Stimulated activated CD4-positive, alpha-beta T cell treated with anti-CD3 and anti-CD28 coated beads, Interleukin-2, amount 100 ng/mL, for 24 hours (primary cell): ENCODE results near the gene TPRA1.

Experiments used
- DNase-seq, 2 donors: peaks; one replicate each; pipeline ENCODE4 v3.0.0-alpha.2; 2020

Gene TPRA1

DNA sequence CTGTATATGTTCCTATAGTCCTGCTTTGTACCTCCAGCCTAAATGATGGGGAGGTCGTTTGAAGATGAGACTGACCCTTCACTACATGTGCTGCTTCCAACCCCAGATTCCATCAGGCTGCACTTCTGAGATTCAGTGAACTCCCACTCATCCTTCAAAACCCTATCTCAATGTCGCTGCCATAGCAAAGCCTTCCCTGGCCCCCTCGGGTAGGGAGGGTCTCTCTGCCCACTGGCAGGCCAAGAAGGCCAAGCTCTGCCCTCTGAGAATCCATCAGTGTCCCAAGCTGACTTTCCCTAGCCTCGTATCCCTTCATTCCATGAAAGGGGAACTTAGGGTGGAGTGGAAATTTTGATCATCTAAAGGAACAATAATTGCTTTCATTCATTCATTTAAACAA lies 35.4 kb downstream of the TPRA1 start:
- no peak for DNase-seq

DNA sequence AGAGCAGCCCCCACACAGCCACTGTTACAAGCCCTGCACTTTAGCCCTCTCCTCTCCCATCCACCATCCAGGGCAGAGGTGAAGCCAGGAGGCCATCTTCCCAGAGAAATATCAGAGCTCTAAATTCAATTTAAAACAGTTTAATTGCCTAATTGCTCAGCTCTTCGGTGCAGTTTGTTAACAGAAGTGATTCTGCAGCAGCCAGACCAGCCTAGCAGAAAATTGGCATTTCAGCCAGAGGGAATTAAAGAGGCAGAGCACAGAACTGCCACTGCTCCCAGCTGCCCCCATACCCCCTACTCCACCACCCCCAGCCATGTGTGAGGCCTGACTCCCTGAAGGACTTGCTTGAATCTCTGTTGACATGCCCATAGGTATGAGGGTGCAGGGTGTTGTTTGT lies 38.5 kb downstream of the TPRA1 start:
- no peak for DNase-seq

DNA sequence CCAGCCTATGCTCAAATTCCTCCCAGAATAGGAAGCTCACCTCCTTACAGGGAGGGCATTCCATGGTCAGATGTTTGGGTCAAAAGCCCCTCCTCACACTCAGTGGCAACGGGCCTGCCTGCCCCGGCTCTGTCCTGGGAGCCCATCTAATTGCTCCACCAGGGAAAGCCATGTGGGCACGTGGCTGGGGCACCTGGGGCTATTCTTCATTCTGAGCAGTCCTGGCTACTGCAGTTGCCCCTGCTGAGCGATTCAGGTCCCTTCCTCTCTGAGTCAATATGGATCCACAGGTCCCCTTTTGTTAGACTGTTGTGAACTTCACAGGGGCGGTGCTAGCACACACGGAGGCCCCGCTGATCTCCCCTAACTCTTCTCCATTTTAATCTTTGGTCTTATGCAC lies 39.4 kb downstream of the TPRA1 start:
- no peak for DNase-seq

DNA sequence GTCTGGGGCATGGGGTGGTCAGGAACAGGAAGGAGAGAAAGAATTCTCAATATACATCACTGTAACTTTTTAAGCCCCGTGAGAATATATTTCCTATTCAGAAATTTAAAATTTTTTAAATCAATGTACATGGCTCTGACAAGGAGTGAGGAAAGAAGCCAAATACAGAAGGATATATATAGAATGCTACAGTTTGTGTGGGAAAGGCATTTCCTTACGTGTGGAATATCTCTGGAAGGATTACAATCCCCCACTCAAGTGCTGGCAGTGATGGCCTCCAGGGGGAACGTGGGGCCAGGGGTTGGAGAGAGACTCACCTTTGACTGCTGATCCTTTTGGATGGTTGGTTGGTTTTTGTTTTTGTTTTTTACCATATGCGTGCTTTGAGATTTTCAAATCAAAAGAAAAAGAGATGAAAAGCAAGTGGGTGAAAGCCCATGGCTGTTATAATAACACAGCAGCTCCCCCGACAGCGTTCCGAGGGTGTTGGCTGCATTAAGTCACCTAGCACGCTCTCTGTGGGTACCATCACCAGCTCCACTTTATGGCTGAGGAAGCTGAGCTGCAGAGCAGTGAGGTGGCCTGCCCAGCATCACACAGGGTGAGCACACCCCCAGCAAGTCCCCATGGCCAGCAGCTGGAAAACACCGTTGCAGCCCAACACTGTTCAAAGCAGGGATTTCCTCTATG lies 39.9 kb downstream of the TPRA1 start:
- DNase-seq = no peak

DNA sequence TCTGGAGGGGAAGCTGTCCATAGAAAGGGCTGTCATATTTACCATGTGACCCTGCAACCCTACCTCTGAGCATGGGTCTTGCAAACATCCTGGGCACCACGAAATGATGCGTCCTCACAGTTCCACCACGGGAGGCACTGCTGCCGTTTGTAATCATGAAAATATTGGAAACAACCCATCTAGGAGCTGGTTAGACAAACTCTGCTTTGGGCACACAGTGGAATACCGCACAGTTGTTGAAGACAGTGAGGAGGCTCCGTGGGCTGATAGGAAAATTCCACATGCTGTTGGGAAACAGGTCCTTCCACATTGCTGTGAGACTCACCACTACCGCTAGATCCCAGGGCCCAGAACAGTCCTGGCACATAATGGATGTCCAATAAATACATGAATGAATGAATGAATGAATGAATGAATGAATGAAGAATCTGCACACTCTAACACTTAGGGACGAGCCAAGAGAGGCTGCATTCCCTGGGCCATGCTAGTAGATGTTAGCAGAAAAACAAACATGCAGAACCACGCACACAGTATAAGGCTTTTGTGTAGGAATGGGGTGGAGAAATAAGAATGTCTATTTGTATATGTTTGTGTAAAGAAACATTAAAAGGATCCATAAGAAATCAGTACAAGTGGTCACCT lies 40.6 kb downstream of the TPRA1 start:
- no peak for DNase-seq

DNA sequence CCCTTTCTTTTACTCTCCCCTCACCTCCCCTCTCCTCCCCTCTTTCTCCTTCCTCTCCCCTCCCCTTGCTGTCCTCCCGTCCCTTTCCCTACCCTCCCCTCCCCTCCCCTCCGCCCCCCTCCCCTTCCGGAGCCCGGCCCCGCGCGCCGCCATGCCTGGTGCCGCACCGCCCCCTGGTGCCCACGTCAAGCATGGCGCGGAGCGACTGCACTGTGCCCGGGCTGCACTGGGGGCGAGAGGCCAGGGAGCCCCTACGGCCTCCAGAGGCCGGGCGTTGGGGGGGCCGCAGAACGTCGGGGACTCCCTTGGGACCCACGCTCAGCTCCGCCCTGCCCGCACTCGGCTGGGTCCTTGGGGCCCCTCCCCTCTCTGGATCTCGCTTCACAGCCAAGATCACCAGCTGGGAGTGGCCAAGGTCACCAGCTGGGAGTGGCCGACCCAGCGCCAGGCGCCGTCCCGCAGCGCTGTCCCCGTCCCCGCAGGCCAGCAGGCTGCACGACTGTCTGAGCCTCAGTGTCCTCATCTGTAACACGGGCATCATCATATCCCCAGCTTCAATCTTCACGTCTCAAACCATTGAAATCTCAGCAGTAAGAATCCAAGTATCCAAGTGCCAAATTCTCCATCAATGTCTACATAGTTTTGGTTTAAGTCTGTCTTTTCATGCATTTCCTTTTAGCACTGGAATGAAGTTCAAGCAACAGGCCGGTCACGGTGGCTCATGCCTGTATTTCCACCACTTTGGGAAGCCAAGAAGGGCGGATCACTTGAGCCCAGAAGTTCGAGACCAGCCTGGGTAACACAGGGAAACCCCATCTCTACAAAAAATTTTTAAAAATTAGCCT lies 42.5 kb downstream of the TPRA1 start:
- DNase-seq = peak; percentile 85

DNA sequence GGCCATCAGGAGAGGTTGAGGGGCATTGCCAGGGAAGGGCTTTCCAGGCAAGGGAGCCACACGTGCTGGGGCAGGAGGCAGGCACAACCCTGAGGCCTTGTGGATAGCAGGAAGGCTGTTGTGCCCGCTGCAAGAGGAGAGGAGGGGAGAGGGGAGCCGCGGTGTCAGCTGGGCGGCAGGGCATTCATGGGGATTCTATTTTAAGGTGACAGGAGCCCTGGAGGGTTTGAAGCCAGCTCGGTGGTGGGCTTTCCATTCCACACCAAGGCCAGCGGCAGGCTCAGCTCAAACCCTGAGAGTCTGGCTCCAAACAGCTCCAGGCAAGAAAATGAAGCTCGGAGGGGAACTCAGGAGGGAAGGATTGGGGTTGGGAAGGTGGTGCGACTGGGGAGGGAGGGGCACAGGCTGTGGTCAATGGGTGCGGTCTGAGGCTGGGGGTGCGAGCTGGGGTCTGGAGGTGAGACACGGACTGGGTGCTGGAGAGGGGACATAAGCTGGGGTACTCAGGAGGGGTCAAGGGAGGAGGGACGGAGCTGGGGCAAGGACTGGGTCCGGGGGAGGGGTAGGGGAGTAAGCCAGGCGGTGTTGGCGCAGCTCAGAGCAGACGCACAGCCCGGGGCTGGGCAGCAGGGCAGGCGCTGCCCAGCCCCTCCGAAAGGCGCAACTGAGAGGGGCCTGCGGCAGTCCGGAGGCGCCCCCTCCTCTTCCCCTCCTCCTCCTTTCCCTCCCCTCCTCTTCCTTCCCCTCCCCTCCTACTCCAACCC lies 43.4 kb downstream of the TPRA1 start:
- no peak for DNase-seq

DNA sequence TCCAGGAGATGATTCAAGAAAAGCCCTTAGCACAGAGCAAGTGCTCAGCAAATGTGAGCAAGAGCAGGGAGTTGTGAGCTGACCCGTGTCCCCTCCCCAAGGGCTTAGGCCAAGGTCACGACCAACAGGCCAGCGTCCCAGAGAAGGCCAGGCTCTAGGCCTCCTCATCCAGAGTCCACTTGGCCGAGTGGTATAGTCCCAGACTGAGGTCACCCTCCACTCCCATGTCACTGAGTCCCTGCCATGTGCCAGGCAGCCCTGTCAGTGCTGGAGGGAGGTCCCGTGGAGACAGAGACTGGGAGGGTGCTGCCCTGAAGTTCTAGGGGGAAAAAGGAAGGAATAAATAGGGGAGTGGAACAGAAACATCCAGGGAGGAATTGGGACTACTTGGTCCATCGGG lies 44.0 kb downstream of the TPRA1 start:
- DNase-seq = no peak

DNA sequence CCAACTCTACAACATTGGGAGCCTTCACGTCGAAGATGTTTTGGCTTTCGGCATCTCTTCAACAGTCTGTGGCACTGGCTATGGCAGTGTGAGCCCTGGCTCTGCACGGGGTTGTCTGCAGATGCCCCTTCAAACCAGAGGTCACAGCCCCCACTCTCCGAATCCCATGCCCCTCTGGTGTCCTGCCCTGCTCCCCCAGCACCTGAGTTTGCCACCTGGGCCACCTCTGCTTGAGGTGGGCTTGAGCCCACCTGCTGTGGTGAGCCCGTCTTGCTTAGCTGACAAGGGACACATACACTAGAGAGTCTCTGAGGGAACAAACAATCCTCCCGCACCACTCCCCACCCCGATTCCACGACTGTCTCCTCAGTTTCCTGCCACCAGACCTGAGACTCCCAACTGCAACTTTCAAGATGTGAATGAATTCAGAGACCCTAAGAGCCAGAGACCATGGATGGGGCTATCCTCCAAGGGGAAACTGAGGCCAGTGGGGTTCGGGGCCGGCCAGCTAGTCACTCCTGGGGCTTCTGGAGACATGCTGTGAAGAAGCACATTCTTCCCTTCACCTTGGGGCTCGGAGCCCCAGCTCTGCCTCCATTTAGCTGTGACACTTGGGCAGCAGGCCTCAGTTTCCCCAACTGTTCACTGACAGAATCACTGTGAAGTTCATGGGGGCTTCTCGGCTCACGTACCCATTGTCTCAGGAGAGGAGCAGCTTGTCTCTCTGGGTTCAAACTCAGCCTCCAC lies 44.6 kb downstream of the TPRA1 start:
- no peak for DNase-seq

DNA sequence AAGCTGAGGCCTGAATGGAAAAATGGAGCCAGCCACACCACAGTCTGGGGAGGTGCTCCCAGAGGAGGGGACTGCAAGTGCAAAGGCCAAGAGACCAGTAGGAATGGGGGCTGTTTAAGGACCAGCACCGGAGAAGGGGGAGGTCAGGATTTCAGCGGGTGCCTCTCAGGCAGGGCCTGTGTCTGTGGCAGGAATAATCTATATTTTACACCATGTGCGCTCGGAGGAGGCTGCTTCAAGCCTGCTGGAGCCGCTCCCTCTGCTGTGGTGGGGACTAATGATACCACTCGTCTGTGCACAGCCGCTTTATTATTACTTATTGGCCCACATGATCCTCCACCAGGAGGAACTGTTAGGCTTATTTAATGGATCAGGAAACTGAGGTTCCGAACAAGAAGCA lies 45.3 kb downstream of the TPRA1 start:
- no peak for DNase-seq

DNA sequence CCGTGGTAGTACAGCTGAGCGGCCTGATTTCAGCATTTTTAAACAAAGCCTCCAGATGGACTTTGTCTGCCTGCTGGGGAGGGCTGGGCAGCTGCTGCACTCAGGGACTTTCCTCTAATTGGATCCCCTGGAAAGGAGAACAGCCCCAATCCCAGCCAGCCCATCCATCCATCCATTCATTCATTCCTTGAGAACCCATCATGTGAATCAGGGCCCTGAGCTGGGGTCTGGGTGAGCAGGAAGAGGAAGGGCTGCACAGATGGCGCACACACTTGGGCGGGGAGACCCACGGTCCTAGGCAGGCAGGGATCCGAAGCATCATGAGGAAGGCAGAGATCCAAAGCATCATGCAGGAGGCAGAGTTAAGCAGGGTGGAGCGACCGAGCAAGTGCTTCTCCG lies 45.7 kb downstream of the TPRA1 start:
- no peak for DNase-seq

DNA sequence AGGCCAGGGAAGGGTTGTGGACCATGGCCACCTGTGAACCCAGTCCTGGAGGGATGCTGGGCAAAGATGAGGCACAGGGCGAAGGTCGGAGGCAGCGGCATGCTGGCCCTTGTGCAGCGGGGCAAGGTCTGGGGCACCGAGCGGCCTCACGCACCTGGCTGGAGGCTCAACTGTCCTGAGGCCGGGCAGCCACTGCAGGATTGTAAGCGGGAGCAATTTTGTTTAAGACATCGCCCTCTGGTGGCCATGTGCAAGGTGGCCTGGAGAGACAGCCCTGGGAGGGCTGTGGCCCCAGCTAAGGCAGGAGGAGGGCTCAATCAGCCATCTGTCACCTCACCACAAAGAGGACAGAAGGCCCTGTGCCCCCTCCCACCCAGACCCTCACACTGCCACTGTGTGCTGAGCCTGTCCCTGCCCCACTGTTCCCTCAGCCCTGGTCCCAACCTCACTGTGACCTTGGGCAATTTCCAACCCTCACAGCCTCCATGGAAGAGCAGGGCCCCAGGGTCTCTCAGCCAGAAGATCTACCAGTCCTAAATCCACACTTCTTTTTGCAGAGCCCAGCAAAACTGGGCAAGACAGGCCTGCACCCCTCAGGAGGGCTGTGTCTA lies 46.2 kb downstream of the TPRA1 start:
- peak; percentile 76 to 77 for DNase-seq

DNA sequence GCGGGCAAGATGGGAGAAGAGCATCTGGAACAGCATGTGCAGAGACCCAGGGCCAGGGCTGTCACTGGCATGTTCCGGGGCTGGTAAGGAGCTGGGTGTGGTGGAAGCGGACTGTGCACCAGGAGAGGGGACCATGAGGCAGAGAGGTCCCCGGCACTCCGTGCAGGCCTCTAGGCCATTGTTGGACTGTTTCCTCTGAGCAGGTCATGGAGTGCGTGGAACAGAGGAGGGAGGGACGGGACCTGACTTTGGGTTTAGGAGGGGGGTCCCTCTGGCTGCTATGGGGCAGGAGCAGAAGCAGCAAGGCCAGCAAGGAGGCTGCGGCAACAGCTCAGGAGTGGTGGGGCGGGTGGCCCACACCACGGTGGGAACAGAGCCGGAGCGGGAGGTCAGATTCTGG lies 47.1 kb downstream of the TPRA1 start:
- no peak for DNase-seq

DNA sequence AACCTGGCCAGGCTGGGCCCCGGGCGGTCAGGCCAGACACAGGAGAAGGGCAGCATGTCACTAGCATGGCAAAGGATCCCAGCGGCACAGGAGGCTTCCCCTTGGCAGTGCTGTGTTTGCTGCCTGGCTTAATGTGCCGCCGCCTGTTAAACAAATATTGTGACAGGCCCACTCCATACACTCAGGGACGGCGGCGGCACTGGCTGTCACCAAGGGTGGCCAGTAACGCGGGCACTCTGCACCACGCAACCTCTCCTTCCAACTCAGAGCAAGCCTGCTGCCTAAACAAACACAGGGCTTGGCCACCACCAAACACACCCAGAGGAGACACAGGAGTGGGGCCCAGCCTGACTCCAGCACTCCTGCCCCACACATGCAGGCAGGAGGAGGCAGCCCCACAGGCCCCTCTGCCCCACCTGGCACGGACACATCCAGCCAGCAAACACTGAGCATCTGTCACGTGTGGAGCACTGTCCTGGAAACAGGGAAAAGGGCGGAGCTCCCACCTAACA lies 48.0 kb downstream of the TPRA1 start:
- no peak for DNase-seq

DNA sequence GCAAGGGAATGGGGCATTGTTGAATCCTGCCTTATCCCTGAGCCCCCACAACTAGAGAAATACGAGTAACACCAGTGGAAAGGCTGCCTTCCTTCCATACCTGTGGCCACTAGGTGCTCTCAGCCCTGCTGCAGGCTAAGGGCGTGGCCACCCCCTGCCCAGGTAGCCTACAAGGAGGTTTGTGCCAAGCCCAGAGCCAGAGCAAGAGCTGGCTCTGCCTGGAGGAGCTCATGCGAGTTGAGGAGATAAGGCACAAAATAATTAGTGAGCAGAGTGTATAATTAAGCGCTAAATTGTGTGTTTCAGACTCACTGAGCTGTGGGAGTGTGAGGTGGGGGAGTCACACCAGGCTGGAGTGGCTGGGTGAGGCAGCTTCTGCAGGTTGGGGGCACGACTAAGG lies 49.2 kb downstream of the TPRA1 start:
- no peak for DNase-seq

DNA sequence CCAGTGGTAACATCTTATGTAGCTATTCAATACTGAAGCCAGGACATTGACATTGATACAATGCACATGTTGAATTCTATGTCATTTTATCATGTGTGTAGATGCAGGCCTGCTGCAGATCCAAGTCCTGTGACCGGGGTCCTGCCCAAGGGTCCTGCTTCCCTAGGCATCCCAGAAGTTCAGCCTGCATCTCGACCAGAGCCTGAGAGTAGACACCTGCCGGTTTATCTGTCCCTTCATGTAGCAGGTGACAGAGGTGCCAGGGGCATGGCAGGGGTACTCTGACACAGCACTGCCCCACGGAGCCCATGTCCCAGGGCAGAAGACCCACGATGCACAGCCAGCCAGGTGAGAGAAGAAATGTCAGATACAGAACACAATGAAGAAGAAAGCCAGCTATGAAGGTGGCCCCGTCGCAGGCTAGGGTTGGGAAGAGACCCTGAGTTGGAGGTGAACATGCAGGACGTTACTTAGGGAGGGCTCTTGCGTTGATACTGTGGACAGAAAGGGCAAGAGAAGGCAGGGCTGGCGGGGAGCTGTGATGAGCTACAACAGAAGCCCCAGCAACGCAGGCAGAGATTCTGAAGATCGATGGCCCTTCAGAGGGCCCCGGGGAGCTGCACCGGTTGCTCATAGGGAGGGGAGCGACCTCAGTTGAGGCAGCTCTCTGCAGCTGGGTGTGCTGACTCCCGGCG lies 51.0 kb downstream of the TPRA1 start:
- no peak for DNase-seq

DNA sequence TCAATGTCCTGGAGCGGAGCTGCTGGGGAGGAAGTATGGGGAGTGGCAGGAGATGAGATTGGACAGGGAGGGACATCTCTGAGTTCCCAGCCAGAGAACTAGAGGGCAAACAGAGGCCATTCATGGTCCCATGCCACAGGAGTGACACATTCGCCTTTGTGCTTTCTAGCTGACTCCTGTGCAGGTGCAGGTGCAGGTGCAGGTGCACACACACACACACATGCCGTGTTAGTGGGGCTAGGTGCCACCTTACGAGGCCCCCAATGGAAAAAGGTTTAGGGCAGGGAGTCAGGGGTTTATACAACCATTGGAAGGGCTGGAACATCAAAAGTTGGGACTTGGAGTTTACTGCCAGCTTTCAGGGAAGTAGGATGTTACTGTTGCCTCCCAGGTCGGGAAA lies 52.0 kb downstream of the TPRA1 start:
- no peak for DNase-seq

DNA sequence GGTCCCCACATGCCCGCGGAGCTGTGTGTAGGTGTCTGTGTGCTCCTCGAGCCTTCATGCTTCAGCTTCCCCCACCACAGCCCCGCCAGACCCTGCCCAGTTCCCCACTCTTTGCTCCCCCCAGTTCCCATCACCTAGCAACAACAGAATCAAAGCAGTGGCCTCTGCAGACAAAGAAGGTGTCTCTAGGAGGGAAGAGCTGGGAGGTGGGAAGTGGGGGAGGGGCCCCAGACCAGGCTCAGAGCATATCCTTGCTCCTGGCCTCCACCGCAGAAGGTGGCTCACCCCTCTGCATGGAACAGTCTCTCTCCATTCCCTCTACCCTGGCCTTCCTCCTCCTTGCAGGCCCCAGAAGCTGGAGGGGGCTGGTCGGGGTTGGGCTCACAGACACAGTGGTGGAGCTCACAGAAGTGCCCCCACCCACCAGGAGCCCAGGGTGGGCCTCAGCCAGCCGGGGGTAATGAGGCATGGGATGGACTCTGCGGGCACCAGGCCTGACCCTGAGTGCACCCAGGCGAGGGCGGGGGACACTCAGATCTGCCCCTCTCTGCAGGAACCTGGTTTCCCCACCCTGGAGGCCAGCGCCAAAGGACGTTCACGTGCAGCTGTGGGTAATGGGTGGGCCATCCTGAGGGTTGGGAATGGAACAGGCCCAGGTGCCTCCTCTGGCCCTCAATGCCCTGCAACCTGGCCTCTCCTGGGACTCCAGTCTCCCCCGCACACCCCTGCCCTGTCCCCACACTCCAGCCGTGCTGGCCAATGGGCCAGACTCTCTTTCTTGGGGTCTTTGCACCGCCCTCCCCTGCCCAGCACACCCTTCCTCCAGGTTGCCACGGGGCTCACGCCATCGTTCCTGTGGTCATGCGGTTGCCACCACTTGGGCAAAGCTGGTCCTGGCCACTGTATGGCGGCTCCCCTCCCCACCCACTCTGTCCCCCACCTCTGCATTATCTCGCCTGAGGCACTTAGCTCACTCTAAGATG lies 53.4 kb downstream of the TPRA1 start:
- DNase-seq = no peak

DNA sequence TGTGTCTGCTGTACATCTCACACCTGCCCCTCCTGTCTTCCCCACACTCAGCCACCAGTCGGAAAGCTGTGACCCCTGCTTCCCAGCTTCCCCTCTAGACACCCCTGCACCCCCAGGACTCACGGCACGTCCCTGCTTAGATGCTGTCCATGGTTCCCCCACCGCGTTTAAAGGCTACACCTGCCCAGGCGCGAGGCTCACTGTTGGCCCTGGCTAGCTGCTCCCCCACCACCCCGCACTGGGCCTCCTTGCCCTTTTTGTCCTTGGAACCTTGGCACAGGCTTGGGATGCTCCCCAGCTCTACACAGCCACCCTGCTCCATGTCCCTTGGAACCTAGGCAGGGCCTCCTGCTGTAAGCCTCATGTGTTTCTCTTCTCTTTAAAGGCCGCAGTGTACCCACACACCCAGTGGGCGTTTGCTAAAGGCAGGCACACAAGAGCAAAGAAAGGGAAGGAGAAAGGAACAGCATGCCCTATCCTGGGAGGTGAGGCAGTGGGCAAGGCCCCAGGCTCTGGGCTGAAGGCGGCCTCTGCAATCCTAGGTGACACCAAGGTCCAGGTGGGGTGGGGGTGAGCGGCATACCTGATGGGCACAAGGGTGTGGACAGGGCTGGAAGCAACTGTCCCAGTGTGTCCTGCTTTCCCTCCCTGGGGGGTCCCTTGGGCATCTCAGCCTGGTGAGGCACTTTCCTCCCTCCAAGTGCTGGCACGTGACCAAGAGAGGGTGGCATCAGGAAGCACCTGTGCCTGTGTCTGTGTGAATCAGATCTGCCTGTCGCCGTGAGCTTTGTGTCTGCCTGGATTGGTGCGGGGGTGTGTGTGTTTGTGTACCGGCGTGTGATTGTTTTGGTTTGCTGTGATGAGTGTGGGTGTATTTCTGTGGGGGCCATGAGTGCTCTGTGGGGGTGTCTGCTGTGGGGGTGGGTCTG lies 54.4 kb downstream of the TPRA1 start:
- DNase-seq = no peak
